Fibroblast of lung (primary cell): ENCODE results near the gene RNU6-9. TPM values are rescaled to one million over a fixed set of nuclear protein-coding genes. Genes with fewer than 3 reads are reported as not detected.

Source experiments
- DNase-seq, 2 donors: peaks; one replicate each; pipeline versions ENCODE4 v3.0.0 to v3.0.0-alpha.2; 2010; ENCODE audit warnings: low read depth in 2 of 2
- H2AFZ ChIP-seq: 2 replicates; pipeline ENCODE4 v1.5.1; 2012; ENCODE audit warnings: low read length, control low read depth, inconsistent platforms
- H3K27ac ChIP-seq: 2 replicates; pipeline ENCODE4 v1.5.1; 2011; ENCODE audit warnings: low read length, control low read depth; ENCODE audit not compliant: insufficient read depth
- H3K27me3 ChIP-seq: 2 replicates; pipeline ENCODE4 v1.5.1; 2011; ENCODE audit warnings: mild to moderate bottlenecking, low read length; ENCODE audit not compliant: control insufficient read depth, insufficient read depth
- H3K36me3 ChIP-seq: 2 replicates; pipeline ENCODE4 v1.5.1; 2011; ENCODE audit warnings: low read length; ENCODE audit not compliant: control insufficient read depth, insufficient read depth
- H3K4me1 ChIP-seq: 2 replicates; pipeline ENCODE4 v1.5.1; 2011; ENCODE audit warnings: low read length; ENCODE audit not compliant: control insufficient read depth, insufficient read depth; ENCODE audit errors: extremely low read depth
- H3K4me2 ChIP-seq: 2 replicates; pipeline ENCODE4 v1.5.1; 2011; ENCODE audit warnings: low read length, control low read depth; ENCODE audit not compliant: insufficient read depth; ENCODE audit errors: extremely low read depth
- H3K4me3 ChIP-seq, 4 experiments: fragments of 200-600 bp in 1 of 4; sonication (generic) in 1 of 4; replicated peaks in 1 of 4; 2 replicates each; pipeline ENCODE4 v1.5.1; 2011 to 2016; ENCODE audit warnings: low read length in 4 of 4, low read depth in 3 of 4, mild to moderate bottlenecking in 3 of 4, control low read depth in 2 of 4, inconsistent platforms in 1 of 4, mixed read lengths in 1 of 4; ENCODE audit not compliant: insufficient read depth in 1 of 4; ENCODE audit errors: control extremely low read depth in 1 of 4
- H3K79me2 ChIP-seq: 2 replicates; pipeline ENCODE4 v1.5.1; 2012; ENCODE audit warnings: mild to moderate bottlenecking, low read length, inconsistent platforms; ENCODE audit not compliant: control insufficient read depth, insufficient read depth
- H3K9ac ChIP-seq: 2 replicates; pipeline ENCODE4 v1.5.1; 2011; ENCODE audit warnings: mild to moderate bottlenecking, low read length, control low read depth; ENCODE audit not compliant: insufficient read depth
- H3K9me3 ChIP-seq: 2 replicates; pipeline ENCODE4 v1.5.1; 2012; ENCODE audit warnings: low read depth, low read length; ENCODE audit not compliant: control insufficient read depth, insufficient read depth
- H4K20me1 ChIP-seq: 2 replicates; pipeline ENCODE4 v1.5.1; 2011; ENCODE audit warnings: low read length; ENCODE audit not compliant: control insufficient read depth, insufficient read depth; ENCODE audit errors: extremely low read depth
- CTCF ChIP-seq, 2 donors: IDR thresholded peaks in 1 of 2; conservative IDR thresholded peaks in 1 of 2; 1 replicate in 1 of 2; 2 replicates in 1 of 2; pipeline ENCODE4 v1.5.1; 2011 to 2012; ENCODE audit warnings: low read length in 2 of 2, control low read depth in 1 of 2, inconsistent platforms in 1 of 2, low read depth in 1 of 2, mild to moderate bottlenecking in 1 of 2
- EZH2 ChIP-seq: IDR thresholded peaks from 2 replicates; pipeline ENCODE4 v1.5.1; 2012; ENCODE audit warnings: low read length, control low read depth, mild to moderate bottlenecking; ENCODE audit errors: missing control alignments
- polyA plus RNA-seq, 2 donors: library from polyadenylated mRNA; depleted of rRNA in 1 of 2; stranded (reverse) in 1 of 2; unstranded in 1 of 2; fragments of >200 nt; gene quantifications; 2 replicates each; pipeline ENCODE4 v1.2.1, GENCODE V29; 2011 to 2012; ENCODE audit warnings: missing spikeins in 1 of 2
- total RNA-seq: library from RNA; depleted of rRNA; stranded (reverse); fragments of >200 nt; gene quantifications from 2 replicates; pipeline ENCODE4 v1.2.1, GENCODE V29; 2014

The RNU6-9 gene
- total and polyA plus RNA-seq, 2 donors (not counting 1 experiment from before 2014, with no cell fraction given), result not detected

DNA sequence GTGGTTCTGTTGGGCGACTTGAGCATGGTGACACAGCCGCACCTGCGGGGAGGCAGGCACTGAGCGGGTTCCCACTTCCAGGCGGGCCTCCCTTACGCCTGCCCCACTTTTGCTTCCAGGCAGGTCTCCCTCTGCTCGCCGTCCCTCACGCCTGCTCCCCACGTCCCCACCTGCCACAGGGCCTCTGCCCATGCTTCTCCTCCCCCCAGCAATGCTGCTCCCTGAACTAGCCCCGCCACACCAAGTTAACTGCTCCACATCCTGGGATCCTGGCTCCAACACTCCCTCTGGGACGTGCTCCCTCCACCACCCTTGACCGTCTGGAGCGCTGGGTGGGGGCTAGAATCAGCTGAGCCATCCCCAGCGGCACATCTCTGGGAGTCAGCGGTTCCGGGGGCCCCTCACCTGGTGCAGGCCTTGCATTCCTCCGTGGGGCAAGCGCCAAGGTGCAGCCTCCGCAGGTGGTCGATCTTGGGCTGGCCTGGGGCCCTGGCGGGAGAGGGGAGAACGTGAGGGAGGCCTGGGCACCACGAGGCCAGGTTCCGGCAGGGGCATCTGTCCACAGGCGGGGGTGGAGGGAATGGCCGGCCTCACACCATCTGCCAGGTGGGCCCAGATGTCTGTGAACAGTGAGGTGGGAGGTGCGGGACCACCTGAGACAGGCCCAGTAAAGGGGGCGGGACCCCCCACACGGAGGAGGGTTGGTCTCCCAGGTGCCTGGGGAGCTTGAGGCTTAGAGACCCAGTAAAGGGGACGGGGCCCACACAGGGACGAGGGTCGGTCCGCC lies 24.6 kb upstream of the RNU6-9 start:
- H3K36me3 ChIP-seq, result peaks cover 15% of the 10 kb centered on the region
- H3K27me3 ChIP-seq, result no peaks in the 10 kb centered on the region

GRCh38 chr19:869245-870177 lies 23.8 kb upstream of the RNU6-9 start:
- TF ChIP-seq CTCF (conservative IDR thresholded peaks at IDR 0.05 in 1 of 2, IDR thresholded peaks at IDR 0.05 in 1 of 2; ENCODE audit: low read depth in 1 of 2, low read length in 2 of 2) (no peak), EZH2 (no peak)
- Histone ChIP-seq H3K9ac (peak overlapping the region; percentile 31), H4K20me1 (no peaks in the 10 kb centered on the region), H2AFZ (no peak overlapping the region), H3K27me3 (no peaks in the 10 kb centered on the region), H3K79me2 (no peaks in the 10 kb centered on the region), H3K4me1 (peaks cover 11% of the 10 kb centered on the region), H3K9me3 (no peaks in the 10 kb centered on the region), H3K36me3 (peaks cover 19% of the 10 kb centered on the region), H3K4me3 (no peak overlapping the region), H3K4me2 (peak overlapping the region; percentile 35), H3K27ac (peak overlapping the region; percentile 84)
- peak; percentile 96 for DNase-seq

More for the DNA sequence above, 24.6 kb upstream of the RNU6-9 start:
- Histone ChIP-seq H3K9me3 (no peaks in the 10 kb centered on the region), H3K4me2 (no peak overlapping the region), H3K79me2 (no peaks in the 10 kb centered on the region), H2AFZ (no peak overlapping the region), H4K20me1 (no peaks in the 10 kb centered on the region), H3K9ac (peak overlapping the region; percentile 31), H3K4me1 (peaks cover 11% of the 10 kb centered on the region), H3K27ac (peak overlapping the region; percentile 82), H3K4me3 (no peak overlapping the region)
- TF ChIP-seq EZH2 (no peak), CTCF (conservative IDR thresholded peaks at IDR 0.05 in 1 of 2, IDR thresholded peaks at IDR 0.05 in 1 of 2; ENCODE audit: low read depth in 1 of 2, low read length in 2 of 2) (no peak)
- DNase-seq, result no peak

- TF ChIP-seq CTCF (conservative IDR thresholded peaks at IDR 0.05 in 1 of 2, IDR thresholded peaks at IDR 0.05 in 1 of 2; ENCODE audit: low read depth in 1 of 2, low read length in 2 of 2) (no peak), EZH2 (no peak)
- Histone ChIP-seq H2AFZ (no peak overlapping the region), H4K20me1 (no peaks in the 10 kb centered on the region), H3K4me2 (no peak overlapping the region), H3K79me2 (no peaks in the 10 kb centered on the region), H3K27me3 (no peaks in the 10 kb centered on the region), H3K4me3 (no peak overlapping the region), H3K4me1 (peaks cover 11% of the 10 kb centered on the region), H3K27ac (peak overlapping the region; percentile 84), H3K36me3 (peaks cover 23% of the 10 kb centered on the region), H3K9ac (no peak overlapping the region), H3K9me3 (no peaks in the 10 kb centered on the region)
- DNase-seq, result no peak
These were observed 23.0 kb upstream of the RNU6-9 start for GRCh38 chr19:870314-870713.
